GM12878 (cell line): ENCODE results near the gene TM4SF18. TPM values are rescaled to one million over a fixed set of nuclear protein-coding genes. Genes with fewer than 3 reads are reported as not detected.

ENCODE experiments used
- ATAC-seq: fragments of 200-7000 bp; cut with Tn5 transposase; 3 replicates; pipeline ENCODE4 v1.9.1; 2020; ENCODE audit warnings: mild to moderate bottlenecking, moderate library complexity
- BruUV-seq: library from RNA; stranded (reverse); fragments of 400-500 nt; replicated peaks from 2 replicates; lab custom pipeline; 2021; lab: Mats Ljungman, UMichigan
- CTCF ChIA-PET: fragments of 300-600 bp; sonication (Branson Sonifier 250); formaldehyde crosslinking; extraction: SDS; loops from one replicate; lab custom pipeline; 2021; ENCODE audit warnings: inconsistent platforms; lab: Yijun Ruan, JAX
- POLR2A ChIA-PET: fragments of 350-600 bp; formaldehyde crosslinking; extraction: SDS; loops from one replicate; lab custom pipeline; 2021; ENCODE audit warnings: inconsistent platforms; lab: Charles Lee
- RAD21 ChIA-PET: fragments of 300-600 bp; sonication (Branson Sonifier 250); formaldehyde crosslinking; loops from one replicate; lab custom pipeline; 2023; ENCODE audit warnings: antibody characterized with exemption; ENCODE audit not compliant: unreplicated experiment; lab: Charles Lee
- SMC1A ChIA-PET: fragments of 300-600 bp; sonication (Branson Sonifier 250); formaldehyde crosslinking; loops from one replicate; lab custom pipeline; 2023; ENCODE audit not compliant: unreplicated experiment, uncharacterized antibody; lab: Charles Lee
- DNase-seq: peaks from one replicate; pipeline ENCODE4 v3.0.0-alpha.2; 2011; ENCODE audit warnings: low read depth, low spot score
- FAIRE-seq: peaks from 3 replicates; lab custom pipeline; 2011; peaks lifted over from hg19 to GRCh38; lab: Jason Lieb, UNC
- H2AFZ ChIP-seq: 2 replicates; pipeline ENCODE4 v1.6.0; 2011; ENCODE audit warnings: low read depth, low read length, control low read depth; ENCODE audit not compliant: control insufficient read depth
- H3K27ac ChIP-seq: 2 replicates; pipeline ENCODE4 v1.5.1; 2011; ENCODE audit warnings: control low read depth; ENCODE audit not compliant: control insufficient read depth, insufficient read depth
- H3K27me3 ChIP-seq, 2 experiments: replicated peaks in 1 of 2; 2 replicates each; pipeline versions ENCODE4 v1.6.0 to v1.6.1; 2011; ENCODE audit warnings: low read length in 1 of 2; ENCODE audit not compliant: control insufficient read depth in 2 of 2, insufficient read depth in 2 of 2
- H3K36me3 ChIP-seq, 2 experiments: 2 replicates each; pipeline ENCODE4 v1.5.1; 2011; ENCODE audit warnings: low read length in 1 of 2; ENCODE audit not compliant: control insufficient read depth in 2 of 2, insufficient read depth in 2 of 2
- H3K4me1 ChIP-seq: 2 replicates; pipeline ENCODE4 v1.6.1; 2011; ENCODE audit warnings: mild to moderate bottlenecking, low read length, moderate library complexity, mixed read lengths; ENCODE audit not compliant: control insufficient read depth, insufficient read depth
- H3K4me2 ChIP-seq: 2 replicates; pipeline ENCODE4 v1.6.0; 2011; ENCODE audit warnings: control low read depth; ENCODE audit not compliant: control insufficient read depth, insufficient read depth
- H3K4me3 ChIP-seq: fragments of 200-600 bp; sonication (generic); 2 replicates; pipeline ENCODE4 v1.5.1; 2016
- H3K79me2 ChIP-seq: 2 replicates; pipeline ENCODE4 v1.6.0; 2011; ENCODE audit warnings: low read length; ENCODE audit not compliant: control insufficient read depth, insufficient read depth
- H3K9ac ChIP-seq: 2 replicates; pipeline ENCODE4 v1.8.0; 2011; ENCODE audit warnings: low read length, control low read depth, mixed read lengths; ENCODE audit not compliant: control insufficient read depth, insufficient read depth
- H3K9me3 ChIP-seq: replicated peaks from 3 replicates; pipeline ENCODE4 v1.5.1; 2011; ENCODE audit warnings: mild to moderate bottlenecking, low read length; ENCODE audit not compliant: control insufficient read depth, insufficient read depth
- H4K20me1 ChIP-seq: 2 replicates; pipeline ENCODE4 v1.6.0; 2011; ENCODE audit not compliant: control insufficient read depth, insufficient read depth
- E2F8 ChIP-seq: fragments of 450-650 bp; IDR thresholded peaks from 2 replicates; pipeline ENCODE4 v1.6.1; 2018; ENCODE audit warnings: mild to moderate bottlenecking, low read depth, moderate library complexity; ENCODE audit not compliant: partially characterized antibody
- ELK1 ChIP-seq: IDR thresholded peaks from 2 replicates; pipeline ENCODE4 v1.6.1; 2012; ENCODE audit warnings: low read depth, low read length, improper control_type of control experiment
- ESRRA ChIP-seq: IDR thresholded peaks from 2 replicates; pipeline ENCODE4 v1.6.1; 2012; ENCODE audit warnings: mild to moderate bottlenecking, low read length, improper control_type of control experiment
- HDAC2 ChIP-seq: fragments of 200-600 bp; sonication (generic); IDR thresholded peaks from 2 replicates; pipeline ENCODE4 v1.6.1; 2017
- IRF4 ChIP-seq: IDR thresholded peaks from 2 replicates; pipeline ENCODE4 v1.6.1; 2011; ENCODE audit warnings: low read depth, low read length
- NBN ChIP-seq: fragments of 450-650 bp; IDR thresholded peaks from 2 replicates; pipeline ENCODE4 v1.6.1; 2016
- PBX3 ChIP-seq: IDR thresholded peaks from 2 replicates; pipeline ENCODE4 v1.6.1; 2011; ENCODE audit warnings: mild to moderate bottlenecking, low read depth, low read length, moderate library complexity; ENCODE audit not compliant: insufficient replicate concordance
- PML ChIP-seq: IDR thresholded peaks from 2 replicates; pipeline ENCODE4 v1.6.1; 2012; ENCODE audit warnings: low read length, inconsistent platforms
- SP1 ChIP-seq: IDR thresholded peaks from one replicate; pipeline ENCODE4 v1.6.1; 2011; ENCODE audit warnings: low read depth, low read length
- WRNIP1 ChIP-seq: IDR thresholded peaks from 2 replicates; pipeline ENCODE4 v1.6.1; 2011; ENCODE audit warnings: low read depth, low read length, improper control_type of control experiment, borderline replicate concordance
- in situ Hi-C: fragments of 300-500 bp; cut with MboI; formaldehyde crosslinking; loops from 9 replicates; pipeline ENCODE4 v1.14.3; 2018; ENCODE audit warnings: mixed read lengths
- intact Hi-C: fragments of 100-400 bp; cut with micrococcal nuclease; formaldehyde crosslinking; loops from one replicate; pipeline ENCODE4 v1.14.2; 2022; ENCODE audit not compliant: unreplicated experiment
- polyA plus RNA-seq, 11 experiments: library from polyadenylated mRNA; depleted of rRNA in 4 of 11; unstranded in 6 of 11; stranded (reverse) in 5 of 11; fragments of >200 nt; fragmentation: Nextera tagmentation in 4 of 11; fragmentation: Illumina TruSeq in 1 of 11; extraction: Ambion mirVana in 4 of 11; extraction: Trizol in 1 of 11; gene quantifications; 1 replicate in 1 of 11; 2 replicates in 10 of 11; pipeline versions ENCODE4 v1.2.1 to v1.2.3, GENCODE V29; 2011 to 2016; ENCODE audit warnings: inconsistent platforms in 2 of 11, missing spikeins in 2 of 11, low read depth in 1 of 11
- total RNA-seq, 4 experiments: library from RNA; depleted of rRNA in 3 of 4; stranded (reverse); fragments of >200 nt in 3 of 4; fragmentation: Illumina TruSeq in 1 of 4; extraction: Trizol in 1 of 4; gene quantifications; 2 replicates each; pipeline versions ENCODE4 v1.2.1 to v1.2.3, GENCODE V29; 2013 to 2021

The TM4SF18 gene
- total and polyA plus RNA-seq, 10 of the 15 experiments (the other 5 are each of a cell fraction or from before 2014, with no cell fraction given), result 0.01 TPM; not detected in 9

- TF ChIP-seq PBX3 (no peak), ESRRA (no peak), WRNIP1 (no peak), ELK1 (no peak), PML (no peak)
Measured at GRCh38 chr3:149321640-149322039, 11.8 kb downstream of the TM4SF18 start (continued).

GRCh38 chr3:149321136-149321535 lies 12.3 kb downstream of the TM4SF18 start:
- H3K4me2 ChIP-seq, result no peak overlapping the region
- intact Hi-C loops, result no loop called here
- no peaks in the 10 kb centered on the region for H3K9me3 ChIP-seq
- BruUV-seq, result no TSS peak
- TF ChIP-seq HDAC2 (no peak), IRF4 (no peak), E2F8 (no peak), SP1 (no peak), NBN (no peak)
- no peak overlapping the region for H3K9ac ChIP-seq
- no peaks in the 10 kb centered on the region for H3K79me2 ChIP-seq
- ATAC-seq, result no peak
- peaks cover 3% of the 10 kb centered on the region in 2 experiments; a peak in 2 of 4 replicates for H3K27me3 ChIP-seq
- RAD21 ChIA-PET, result no interaction called here
- no peak overlapping the region for H3K4me3 ChIP-seq
- no peaks in the 10 kb centered on the region for H3K4me1 ChIP-seq
- H3K36me3 ChIP-seq, result no peaks in the 10 kb centered on the region
- DNase-seq, result no peak
- no peaks in the 10 kb centered on the region for H4K20me1 ChIP-seq
- POLR2A ChIA-PET, result no interaction called here
- in situ Hi-C loops, result no loop called here
- CTCF ChIA-PET, result no interaction called here
- no peak overlapping the region for H3K27ac ChIP-seq
- FAIRE-seq, result no peak
- H2AFZ ChIP-seq, result no peak overlapping the region
- SMC1A ChIA-PET, result no interaction called here
